Mesenchymal stem cell (in vitro differentiated cells and primary cell): Measurements from ENCODE around the gene FLNA.

Source experiments
- DNase-seq: peaks from one replicate; pipeline ENCODE4 v3.0.0-alpha.2; 2013
- H2AFZ ChIP-seq: one replicate; pipeline ENCODE4 v1.6.1; 2013; ENCODE audit warnings: low read depth, mild to moderate bottlenecking, control low read depth, inconsistent platforms, low read length, moderate library complexity
- H2AK5ac ChIP-seq: 2 replicates; pipeline ENCODE4 v1.6.1; 2013; ENCODE audit warnings: low read length, moderate library complexity, mild to moderate bottlenecking, inconsistent platforms; ENCODE audit not compliant: severe bottlenecking
- H2BK120ac ChIP-seq: one replicate; pipeline ENCODE4 v1.6.1; 2013; ENCODE audit warnings: low read depth, mild to moderate bottlenecking, inconsistent platforms, low read length, moderate library complexity
- H2BK12ac ChIP-seq, 2 experiments: one replicate each; pipeline ENCODE4 v1.6.1; 2013; ENCODE audit warnings: inconsistent platforms in 2 of 2, low read length in 2 of 2, mild to moderate bottlenecking in 2 of 2, moderate library complexity in 2 of 2, control low read depth in 1 of 2
- H2BK15ac ChIP-seq: one replicate; pipeline ENCODE4 v1.6.1; 2013; ENCODE audit warnings: mild to moderate bottlenecking, low read depth, inconsistent platforms; ENCODE audit not compliant: poor library complexity, severe bottlenecking
- H2BK5ac ChIP-seq: 2 replicates; pipeline ENCODE4 v1.6.1; 2013; ENCODE audit warnings: low read depth, mild to moderate bottlenecking, low read length, control low read depth, inconsistent platforms; ENCODE audit not compliant: poor library complexity, severe bottlenecking
- H3K14ac ChIP-seq, 2 experiments: one replicate each; pipeline ENCODE4 v1.6.1; 2013; ENCODE audit warnings: inconsistent platforms in 2 of 2, low read length in 2 of 2, control low read depth in 1 of 2, mild to moderate bottlenecking in 1 of 2, moderate library complexity in 1 of 2
- H3K18ac ChIP-seq, 2 experiments: one replicate each; pipeline ENCODE4 v1.6.1; 2013; ENCODE audit warnings: inconsistent platforms in 2 of 2, low read length in 2 of 2, control low read depth in 1 of 2, low read depth in 1 of 2, mild to moderate bottlenecking in 1 of 2
- H3K23ac ChIP-seq, 2 experiments: one replicate each; pipeline ENCODE4 v1.6.1; 2013; ENCODE audit warnings: inconsistent platforms in 2 of 2, low read length in 2 of 2, mild to moderate bottlenecking in 2 of 2, moderate library complexity in 2 of 2, control low read depth in 1 of 2
- H3K27ac ChIP-seq: 2 replicates; pipeline ENCODE4 v1.5.1; 2013; ENCODE audit warnings: mild to moderate bottlenecking, moderate library complexity, low read length, control low read depth, inconsistent platforms; ENCODE audit not compliant: poor library complexity, severe bottlenecking
- H3K27me3 ChIP-seq, 2 experiments: 2 replicates each; pipeline versions ENCODE4 v1.6.1 to v1.7.0; 2013; ENCODE audit warnings: low read length in 2 of 2, mild to moderate bottlenecking in 2 of 2, moderate library complexity in 2 of 2, control low read depth in 1 of 2, inconsistent platforms in 1 of 2; ENCODE audit not compliant: control insufficient read depth in 1 of 2, insufficient read depth in 1 of 2
- H3K36me3 ChIP-seq, 2 experiments: 2 replicates each; pipeline versions ENCODE4 v1.6.1 to v1.7.0; 2013; ENCODE audit warnings: low read length in 2 of 2, control low read depth in 1 of 2, inconsistent platforms in 1 of 2, low read depth in 1 of 2, mild to moderate bottlenecking in 1 of 2; ENCODE audit not compliant: insufficient read depth in 2 of 2, control insufficient read depth in 1 of 2
- H3K4ac ChIP-seq, 2 experiments: one replicate each; pipeline ENCODE4 v1.6.1; 2013; ENCODE audit warnings: inconsistent platforms in 2 of 2, low read length in 2 of 2, mild to moderate bottlenecking in 2 of 2, moderate library complexity in 2 of 2, control low read depth in 1 of 2, low read depth in 1 of 2
- H3K4me1 ChIP-seq: 2 replicates; pipeline ENCODE4 v1.6.1; 2013; ENCODE audit warnings: low read depth, low read length, control low read depth; ENCODE audit not compliant: control insufficient read depth, insufficient read depth
- H3K4me2 ChIP-seq: 2 replicates; pipeline ENCODE4 v1.6.1; 2013; ENCODE audit warnings: low read length, mild to moderate bottlenecking, inconsistent platforms; ENCODE audit not compliant: poor library complexity, severe bottlenecking
- H3K4me3 ChIP-seq, 2 experiments: 2 replicates each; pipeline versions ENCODE4 v1.5.1 to v1.7.0; 2013; ENCODE audit warnings: low read length in 2 of 2, mild to moderate bottlenecking in 2 of 2, control low read depth in 1 of 2, low read depth in 1 of 2; ENCODE audit not compliant: insufficient read depth in 1 of 2
- H3K79me1 ChIP-seq: replicated peaks from 2 replicates; pipeline ENCODE4 v1.6.1; 2013; ENCODE audit warnings: mild to moderate bottlenecking, control low read depth, low read length, inconsistent platforms; ENCODE audit not compliant: poor library complexity, severe bottlenecking
- H3K9ac ChIP-seq: 2 replicates; pipeline ENCODE4 v1.7.0; 2013; ENCODE audit warnings: mild to moderate bottlenecking, low read length, moderate library complexity
- H3K9me3 ChIP-seq: 2 replicates; pipeline ENCODE4 v1.7.0; 2013; ENCODE audit warnings: mild to moderate bottlenecking, low read length; ENCODE audit not compliant: control insufficient read depth
- H4K8ac ChIP-seq: one replicate; pipeline ENCODE4 v1.6.1; 2013; ENCODE audit warnings: inconsistent platforms, mild to moderate bottlenecking, low read length, moderate library complexity
- H4K91ac ChIP-seq: one replicate; pipeline ENCODE4 v1.6.1; 2013; ENCODE audit warnings: mild to moderate bottlenecking, low read length, inconsistent platforms
- WGBS: methylation state at CpG from one replicate; pipeline ENCODE4 v1.1.7; 2013; ENCODE audit warnings: mixed read lengths; 5-methylcytosine and 5-hydroxymethylcytosine counted together

The FLNA gene

DNA sequence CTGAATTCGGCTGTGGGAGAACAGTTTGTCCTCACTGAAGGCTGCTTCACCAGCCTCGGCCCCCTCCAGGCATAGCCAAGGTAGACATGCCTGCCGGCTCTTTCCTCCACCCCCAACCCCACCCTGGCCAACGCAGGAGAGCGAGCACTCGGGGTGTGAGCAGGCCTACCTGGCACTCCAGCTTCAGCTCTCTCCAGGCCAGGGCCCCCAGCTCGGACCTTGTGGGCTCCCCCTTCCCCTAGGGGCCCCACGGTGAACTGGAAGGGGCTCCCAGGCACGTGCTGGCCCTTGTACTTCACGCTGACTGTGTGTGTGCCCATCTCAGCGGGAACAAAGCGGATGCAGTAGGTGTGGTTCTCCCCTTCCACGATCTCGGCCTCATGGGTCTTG, 22.4 kb downstream of the FLNA start:
- H3K79me1 ChIP-seq, result no peaks in the 10 kb centered on the region
- WGBS, result 87% methylated on average over 8 of the region's 14 CpGs
- no peak overlapping the region for H2BK120ac ChIP-seq
- H3K23ac ChIP-seq, result no peak overlapping the region
- H3K4me3 ChIP-seq, result no peak overlapping the region
- no peaks in the 10 kb centered on the region for H3K9me3 ChIP-seq
- no peak overlapping the region for H2AFZ ChIP-seq
- H2BK15ac ChIP-seq, result no peak overlapping the region
- no peak overlapping the region for H3K4ac ChIP-seq
- H2AK5ac ChIP-seq, result no peak overlapping the region
- H3K4me2 ChIP-seq, result no peak overlapping the region
- no peak overlapping the region for H3K18ac ChIP-seq
- DNase-seq, result no peak
- no peak overlapping the region for H4K91ac ChIP-seq
- H3K9ac ChIP-seq, result no peak overlapping the region
- H2BK12ac ChIP-seq, result no peak overlapping the region
- H4K8ac ChIP-seq, result no peak overlapping the region
- peaks cover 35% of the 10 kb centered on the region for H3K4me1 ChIP-seq
- H3K27ac ChIP-seq, result no peak overlapping the region
- no peak overlapping the region for H2BK5ac ChIP-seq
- peaks cover 79 to 96% of the 10 kb centered on the region in 2 experiments for H3K36me3 ChIP-seq
- no peak overlapping the region for H3K14ac ChIP-seq
- H3K27me3 ChIP-seq, result no peaks in the 10 kb centered on the region

DNA sequence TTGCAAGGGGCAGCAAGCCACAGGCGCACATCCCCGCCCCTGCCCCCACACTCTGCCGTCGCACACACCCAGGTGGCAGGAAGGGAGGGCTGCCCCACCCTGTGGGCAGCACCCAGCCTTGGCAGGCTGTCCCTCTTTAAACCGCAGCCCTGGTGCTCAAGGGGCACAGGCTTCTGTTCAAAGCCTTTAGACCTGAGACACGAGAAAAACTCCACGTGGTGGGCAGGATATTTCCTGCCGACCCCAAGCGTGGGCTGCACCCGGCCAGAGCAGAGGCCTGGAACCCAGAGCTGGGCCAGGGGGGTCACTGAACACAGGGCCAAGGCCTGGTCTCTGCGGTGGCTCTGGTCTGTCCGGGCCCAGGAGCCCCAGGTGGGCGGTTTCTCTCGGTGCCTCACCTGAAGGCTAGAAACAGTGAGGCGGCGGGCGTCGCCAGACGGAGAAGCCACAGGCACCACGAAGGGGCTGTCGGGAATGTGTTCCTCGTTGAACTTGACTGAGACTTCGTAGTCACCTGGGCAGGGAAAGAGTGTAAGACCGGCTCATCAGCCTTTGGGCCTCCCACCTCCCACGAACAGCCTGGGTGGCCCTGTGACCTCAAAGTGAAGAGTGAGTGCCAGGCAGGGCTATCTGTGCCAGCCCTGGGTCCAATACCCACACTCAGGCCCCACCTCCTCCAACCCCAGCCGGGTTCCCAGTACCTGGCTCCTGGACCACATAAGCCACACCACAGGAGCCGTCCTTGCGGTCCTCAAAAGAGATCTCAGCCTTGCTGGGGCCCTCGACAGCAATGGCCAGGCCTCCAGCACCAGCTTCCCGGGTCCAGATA, 23.0 kb downstream of the FLNA start:
- 93% methylated on average over 30 of the region's 30 CpGs for WGBS
- H3K18ac ChIP-seq, result no peak overlapping the region
- peaks cover 74 to 90% of the 10 kb centered on the region in 2 experiments for H3K36me3 ChIP-seq
- no peak overlapping the region for H2BK12ac ChIP-seq
- H2BK5ac ChIP-seq, result no peak overlapping the region
- no peak overlapping the region for H3K4me3 ChIP-seq
- H2BK120ac ChIP-seq, result no peak overlapping the region
- no peak overlapping the region for H3K23ac ChIP-seq
- no peak overlapping the region for H3K14ac ChIP-seq
- no peak overlapping the region for H3K4me2 ChIP-seq
- H3K4me1 ChIP-seq, result peaks cover 33% of the 10 kb centered on the region
- H2AFZ ChIP-seq, result no peak overlapping the region
- no peak overlapping the region for H4K91ac ChIP-seq
- no peak overlapping the region for H3K4ac ChIP-seq
- no peak overlapping the region for H2AK5ac ChIP-seq
- no peak for DNase-seq
- H3K79me1 ChIP-seq, result no peaks in the 10 kb centered on the region
- H3K9ac ChIP-seq, result no peak overlapping the region
- no peaks in the 10 kb centered on the region for H3K27me3 ChIP-seq
- no peak overlapping the region for H4K8ac ChIP-seq
- H3K27ac ChIP-seq, result no peak overlapping the region
- no peak overlapping the region for H2BK15ac ChIP-seq
- no peaks in the 10 kb centered on the region for H3K9me3 ChIP-seq

DNA sequence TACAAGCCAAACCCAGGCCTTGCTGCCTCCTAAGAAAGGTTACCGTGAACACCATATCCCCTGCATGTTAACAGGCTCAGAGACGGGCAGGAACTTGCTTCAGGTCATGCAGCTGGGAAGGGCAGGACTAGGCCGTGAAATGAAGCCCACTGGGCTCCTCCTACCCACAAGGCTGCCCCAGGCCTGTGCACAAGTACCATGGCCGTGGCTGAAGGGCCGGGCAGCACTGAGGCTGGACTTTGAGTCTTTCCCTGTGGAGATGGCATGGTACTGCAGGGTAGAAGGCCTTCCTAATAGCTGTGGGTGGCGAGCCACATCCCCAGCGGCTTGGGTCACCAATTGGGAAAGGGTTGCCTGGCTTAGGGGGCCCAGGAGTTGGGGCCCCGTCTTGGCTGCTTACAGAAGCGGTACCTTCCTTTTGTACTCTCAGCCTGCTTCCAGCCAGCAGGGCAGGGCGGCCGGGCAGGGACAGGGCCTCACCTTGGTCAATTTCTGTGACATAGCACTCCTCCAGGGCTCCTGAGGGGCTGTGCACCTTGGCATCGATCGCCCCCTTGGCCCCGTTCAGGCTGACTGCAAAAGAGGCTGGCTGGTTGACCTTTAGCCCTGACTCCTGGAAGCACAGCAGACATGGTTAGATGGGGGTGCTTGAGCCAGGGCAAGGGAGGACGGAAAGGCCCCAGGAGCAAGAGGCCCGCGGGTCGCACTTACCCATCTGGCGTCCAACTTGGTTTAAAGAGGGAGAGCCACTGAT, 23.8 kb downstream of the FLNA start:
- no peak for DNase-seq
- Histone ChIP-seq H3K9ac (no peak overlapping the region), H3K36me3 (peaks cover 70 to 82% of the 10 kb centered on the region in 2 experiments), H3K4ac (no peak overlapping the region), H2BK15ac (no peak overlapping the region), H3K9me3 (no peaks in the 10 kb centered on the region), H4K8ac (no peak overlapping the region), H3K27ac (no peak overlapping the region), H3K4me2 (no peak overlapping the region), H3K4me1 (peaks cover 26% of the 10 kb centered on the region), H2BK120ac (no peak overlapping the region), H3K14ac (no peak overlapping the region), H2BK12ac (no peak overlapping the region), H3K23ac (no peak overlapping the region), H4K91ac (no peak overlapping the region), H3K79me1 (no peaks in the 10 kb centered on the region), H3K27me3 (no peaks in the 10 kb centered on the region), H3K18ac (no peak overlapping the region), H2AK5ac (no peak overlapping the region), H2BK5ac (no peak overlapping the region), H2AFZ (no peak overlapping the region), H3K4me3 (no peak overlapping the region)
- WGBS, result 91% methylated on average over 15 of the region's 19 CpGs

DNA sequence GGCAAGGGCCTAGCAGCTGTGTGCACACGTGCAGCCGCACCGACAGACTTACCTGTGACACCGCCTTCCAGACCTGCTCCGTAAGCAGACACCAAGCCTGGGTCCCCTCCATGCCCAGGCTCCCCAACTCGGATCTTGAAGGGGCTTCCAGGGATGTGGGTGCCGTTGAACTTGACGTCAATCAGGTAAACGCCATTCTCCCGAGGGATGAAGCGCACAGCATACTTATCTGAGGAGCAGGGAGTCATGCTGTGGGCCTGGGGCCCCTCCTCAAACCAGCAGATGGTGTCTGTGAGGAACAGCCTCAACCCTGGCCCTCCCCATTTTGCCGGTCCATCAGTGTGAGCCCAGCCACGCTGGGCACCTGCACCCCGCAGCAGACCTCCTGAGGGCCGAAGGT, 24.5 kb downstream of the FLNA start:
- WGBS, result 92% methylated on average over 14 of the region's 15 CpGs
- H3K14ac ChIP-seq, result no peak overlapping the region
- no peak overlapping the region for H3K18ac ChIP-seq

More for the DNA sequence above, 24.5 kb downstream of the FLNA start:
- no peaks in the 10 kb centered on the region for H3K9me3 ChIP-seq
- no peak overlapping the region for H2AK5ac ChIP-seq
- H3K27me3 ChIP-seq, result no peaks in the 10 kb centered on the region
- no peak overlapping the region for H3K4me3 ChIP-seq
- H3K9ac ChIP-seq, result no peak overlapping the region
- H3K36me3 ChIP-seq, result peaks cover 67 to 75% of the 10 kb centered on the region in 2 experiments
- no peaks in the 10 kb centered on the region for H3K79me1 ChIP-seq
- H3K23ac ChIP-seq, result no peak overlapping the region
- no peak overlapping the region for H3K4ac ChIP-seq
- H2BK120ac ChIP-seq, result no peak overlapping the region
- no peak overlapping the region for H3K4me2 ChIP-seq
- peaks cover 21% of the 10 kb centered on the region for H3K4me1 ChIP-seq
- no peak overlapping the region for H4K91ac ChIP-seq
- H2AFZ ChIP-seq, result no peak overlapping the region
- DNase-seq, result no peak
- no peak overlapping the region for H4K8ac ChIP-seq
- H3K27ac ChIP-seq, result no peak overlapping the region
- H2BK15ac ChIP-seq, result no peak overlapping the region
- no peak overlapping the region for H2BK5ac ChIP-seq
- no peak overlapping the region for H2BK12ac ChIP-seq
